ENCODE data around the gene TNFRSF21. TPM values are rescaled to one million over a fixed set of nuclear protein-coding genes. Genes with fewer than 3 reads are reported as not detected.

Gene TNFRSF21
- total RNA-seq, 4 donors from 2014 or later = 45.4 to 136 (median 73.4) TPM

GRCh38 chr6:47323887-47324286 lies 14.2 kb upstream of the TNFRSF21 start:
- Histone ChIP-seq H3K27me3 (no peaks in the 10 kb centered on the region), H3K4me1 (no peaks in the 10 kb centered on the region), H3K36me3 (no peaks in the 10 kb centered on the region), H3K4me3 (no peak overlapping the region), H3K9me3 (no peaks in the 10 kb centered on the region), H3K27ac (no peak overlapping the region)
- no peak for DNase-seq
- TF ChIP-seq EP300 (IDR thresholded peaks at IDR 0.05; ENCODE audit: low read depth) (no peak), POLR2A (IDR thresholded peaks at IDR 0.05) (no peak)
- 58 to 72% methylated on average over 1 of the region's 1 CpG for WGBS, 2 donors (ENCODE audit: low coverage in 1 of 2)
- intact Hi-C loops (cut with DNase I; ENCODE audit: low total_unique reads) = no loop called here
- in situ Hi-C loops (cut with MboI; ENCODE audit: low pct_ligation_motif_present in 1 of 4, low pct_unique_long_range_greater_than_20kb in 1 of 4, low sequenced_read_pairs in 3 of 4) = loop anchor here in 2 of 4 donors (25.0 kb wide), 1 partner anchor 487 kb away; no protein-coding TSS in a partner anchor

GRCh38 chr6:47323321-47323720 lies 13.6 kb upstream of the TNFRSF21 start:
- Histone ChIP-seq H3K4me3 (no peak overlapping the region), H3K27ac (no peak overlapping the region), H3K27me3 (no peaks in the 10 kb centered on the region), H3K4me1 (no peaks in the 10 kb centered on the region), H3K36me3 (no peaks in the 10 kb centered on the region), H3K9me3 (no peaks in the 10 kb centered on the region)
- intact Hi-C loops (cut with DNase I; ENCODE audit: low total_unique reads) = no loop called here
- no peak for DNase-seq
- in situ Hi-C loops (cut with MboI; ENCODE audit: low pct_ligation_motif_present in 1 of 4, low pct_unique_long_range_greater_than_20kb in 1 of 4, low sequenced_read_pairs in 3 of 4) = loop anchor here in 2 of 4 donors (25.0 kb wide), 1 partner anchor 486 kb away; no protein-coding TSS in a partner anchor
- 77 to 79% methylated on average over 2 of the region's 2 CpGs for WGBS, 2 donors (ENCODE audit: low coverage in 1 of 2)
- no peak for TF ChIP-seq CTCF (IDR thresholded peaks at IDR 0.05)
- TF ChIP-seq POLR2AphosphoS5 (IDR thresholded peaks at IDR 0.05) = no peak
- TF ChIP-seq POLR2A (IDR thresholded peaks at IDR 0.05) = no peak
- TF ChIP-seq EP300 (IDR thresholded peaks at IDR 0.05; ENCODE audit: low read depth) = no peak

GRCh38 chr6:47321577-47321976 lies 11.9 kb upstream of the TNFRSF21 start:
- no peaks in the 10 kb centered on the region for H3K9me3 ChIP-seq
- no peaks in the 10 kb centered on the region for H3K27me3 ChIP-seq
- H3K27ac ChIP-seq = no peak overlapping the region
- H3K4me3 ChIP-seq = no peak overlapping the region
- peaks cover 0 to 6% (median 0%) of the 10 kb centered on the region in 4 donors for H3K4me1 ChIP-seq
- intact Hi-C loops (cut with DNase I; ENCODE audit: low total_unique reads) (no loop called here), in situ Hi-C loops (cut with MboI; ENCODE audit: low pct_ligation_motif_present in 1 of 4, low pct_unique_long_range_greater_than_20kb in 1 of 4, low sequenced_read_pairs in 3 of 4) (loop anchor here in 2 of 4 donors (25.0 kb wide), 1 partner anchor 484 kb away; no protein-coding TSS in a partner anchor)
- TF ChIP-seq EP300 (IDR thresholded peaks at IDR 0.05; ENCODE audit: low read depth) (no peak), POLR2A (IDR thresholded peaks at IDR 0.05) (no peak), POLR2AphosphoS5 (IDR thresholded peaks at IDR 0.05) (no peak), CTCF (IDR thresholded peaks at IDR 0.05) (no peak)
- no peaks in the 10 kb centered on the region for H3K36me3 ChIP-seq
- 68 to 71% methylated on average over 4 of the region's 4 CpGs for WGBS, 2 donors (ENCODE audit: low coverage in 1 of 2)
- DNase-seq = no peak

GRCh38 chr6:47319867-47320266 lies 10.2 kb upstream of the TNFRSF21 start:
- intact Hi-C loops (cut with DNase I; ENCODE audit: low total_unique reads) (no loop called here), in situ Hi-C loops (cut with MboI; ENCODE audit: low pct_ligation_motif_present in 1 of 4, low pct_unique_long_range_greater_than_20kb in 1 of 4, low sequenced_read_pairs in 3 of 4) (loop anchor here in 3 of 4 donors (10.0 to 25.0 kb wide), 2 partner anchors 465 to 483 kb away; no protein-coding TSS in a partner anchor)
- no peak for DNase-seq
- no peak for TF ChIP-seq POLR2AphosphoS5 (IDR thresholded peaks at IDR 0.05)
- no peak for TF ChIP-seq EP300 (IDR thresholded peaks at IDR 0.05; ENCODE audit: low read depth)
- Histone ChIP-seq H3K4me3 (no peak overlapping the region), H3K27me3 (no peaks in the 10 kb centered on the region), H3K9me3 (no peaks in the 10 kb centered on the region), H3K36me3 (no peaks in the 10 kb centered on the region), H3K4me1 (peaks cover 0 to 6% (median 0%) of the 10 kb centered on the region in 4 donors), H3K27ac (no peak overlapping the region)
- WGBS, 2 donors (ENCODE audit: low coverage in 1 of 2) = 58 to 61% methylated on average over 4 of the region's 4 CpGs

GRCh38 chr6:47319382-47319781 lies 9.7 kb upstream of the TNFRSF21 start:
- WGBS, 2 donors (ENCODE audit: low coverage in 1 of 2) = 78 to 86% methylated on average over 3 of the region's 3 CpGs
- in situ Hi-C loops (cut with MboI; ENCODE audit: low pct_ligation_motif_present in 1 of 4, low pct_unique_long_range_greater_than_20kb in 1 of 4, low sequenced_read_pairs in 3 of 4) = loop anchor here in 3 of 4 donors (10.0 to 25.0 kb wide), 2 partner anchors 465 to 482 kb away; no protein-coding TSS in a partner anchor
- DNase-seq = no peak

More at GRCh38 chr6:47319382-47319781, 9.7 kb upstream of the TNFRSF21 start:
- TF ChIP-seq POLR2AphosphoS5 (IDR thresholded peaks at IDR 0.05) = no peak
- TF ChIP-seq POLR2A (IDR thresholded peaks at IDR 0.05) = no peak
- TF ChIP-seq CTCF (IDR thresholded peaks at IDR 0.05) = no peak
- TF ChIP-seq EP300 (IDR thresholded peaks at IDR 0.05; ENCODE audit: low read depth) = no peak
- intact Hi-C loops (cut with DNase I; ENCODE audit: low total_unique reads) = no loop called here
- no peak overlapping the region for H3K27ac ChIP-seq
- H3K4me3 ChIP-seq = no peak overlapping the region
- H3K27me3 ChIP-seq = no peaks in the 10 kb centered on the region
- H3K36me3 ChIP-seq = no peaks in the 10 kb centered on the region
- H3K4me1 ChIP-seq = peaks cover 0 to 6% (median 0%) of the 10 kb centered on the region in 4 donors
- H3K9me3 ChIP-seq = no peaks in the 10 kb centered on the region
